ENCODE results near the gene NUBPL.

Gene NUBPL, protein sequence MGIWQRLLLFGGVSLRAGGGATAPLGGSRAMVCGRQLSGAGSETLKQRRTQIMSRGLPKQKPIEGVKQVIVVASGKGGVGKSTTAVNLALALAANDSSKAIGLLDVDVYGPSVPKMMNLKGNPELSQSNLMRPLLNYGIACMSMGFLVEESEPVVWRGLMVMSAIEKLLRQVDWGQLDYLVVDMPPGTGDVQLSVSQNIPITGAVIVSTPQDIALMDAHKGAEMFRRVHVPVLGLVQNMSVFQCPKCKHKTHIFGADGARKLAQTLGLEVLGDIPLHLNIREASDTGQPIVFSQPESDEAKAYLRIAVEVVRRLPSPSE

DNA sequence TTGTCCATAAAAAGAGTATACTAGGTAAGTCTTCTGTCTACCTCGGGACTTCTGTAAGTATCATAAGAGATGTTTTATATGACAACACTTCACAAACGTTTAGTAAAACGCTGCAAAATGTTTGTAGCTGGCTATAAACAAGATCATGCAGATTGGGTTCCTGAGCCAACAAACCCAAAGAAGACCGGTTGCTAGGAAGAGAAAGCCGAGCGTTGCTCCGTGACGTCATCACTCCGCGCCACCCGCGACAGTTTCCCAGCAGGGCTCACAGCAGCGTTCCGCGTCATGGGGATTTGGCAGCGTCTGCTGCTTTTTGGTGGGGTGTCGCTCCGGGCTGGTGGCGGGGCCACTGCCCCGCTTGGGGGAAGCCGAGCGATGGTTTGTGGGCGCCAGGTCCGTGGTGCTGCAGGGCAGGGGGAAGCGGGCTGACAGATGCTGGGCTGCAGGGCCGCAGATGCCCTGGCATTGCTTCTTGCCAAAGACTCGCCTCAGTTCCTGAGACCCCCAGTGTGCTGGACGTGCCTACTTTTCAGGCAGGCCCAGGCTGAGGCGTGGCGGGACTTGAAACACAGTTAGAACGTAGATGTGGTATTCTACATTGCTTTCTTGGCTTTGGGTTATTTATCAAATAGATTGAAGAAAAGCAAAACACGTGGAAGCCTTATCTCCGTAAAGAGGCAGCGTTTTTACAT, at the start of gene NUBPL:
Gene NUBPL, plus strand, starts transcription at position 250 of the 692 bp plus-strand sequence. Its CDS starts 36 bp downstream, at position 286.
- DNase-seq, result peak; percentile 92

DNA sequence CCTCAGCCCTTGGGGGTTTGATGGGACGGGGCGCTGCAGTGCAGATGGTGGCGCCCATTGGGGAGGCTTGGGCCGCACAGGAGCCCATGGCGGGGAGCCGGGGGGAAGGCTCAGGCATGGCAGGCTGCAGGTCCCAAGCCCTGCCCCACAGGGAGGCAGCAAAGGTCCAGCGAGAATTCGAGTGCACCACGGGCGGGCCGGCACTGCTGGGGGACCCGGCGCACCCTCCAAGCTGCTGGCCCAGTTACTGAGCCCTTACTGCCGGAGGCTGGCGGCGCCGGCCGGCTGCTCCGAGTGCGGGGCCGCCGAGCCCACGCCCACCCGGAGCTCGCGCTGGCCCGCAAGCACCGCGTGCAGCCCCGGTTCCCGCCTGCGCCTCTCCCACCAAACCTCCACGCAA, 34.1 kb upstream of the NUBPL start:
- no peak for DNase-seq

DNA sequence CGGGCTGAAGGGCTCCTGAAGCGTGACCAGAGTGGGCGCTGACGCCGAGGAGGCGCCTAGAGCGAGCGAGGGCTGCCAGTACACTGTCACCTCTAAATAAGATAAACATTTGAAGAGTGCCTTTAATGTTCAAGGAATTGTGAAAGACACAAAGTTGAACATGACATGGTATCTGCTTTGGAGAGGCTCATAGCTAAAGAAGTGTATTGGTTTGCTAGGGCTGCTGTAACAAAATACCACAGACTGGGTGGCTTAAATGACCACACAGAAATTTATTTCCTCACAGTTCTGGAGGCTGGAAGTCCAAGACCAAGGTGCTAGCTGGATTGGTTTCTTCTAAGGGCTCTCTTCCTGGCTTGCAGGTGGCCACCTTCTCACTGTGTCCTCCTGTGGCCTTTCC, 33.7 kb upstream of the NUBPL start:
- DNase-seq, result no peak

DNA sequence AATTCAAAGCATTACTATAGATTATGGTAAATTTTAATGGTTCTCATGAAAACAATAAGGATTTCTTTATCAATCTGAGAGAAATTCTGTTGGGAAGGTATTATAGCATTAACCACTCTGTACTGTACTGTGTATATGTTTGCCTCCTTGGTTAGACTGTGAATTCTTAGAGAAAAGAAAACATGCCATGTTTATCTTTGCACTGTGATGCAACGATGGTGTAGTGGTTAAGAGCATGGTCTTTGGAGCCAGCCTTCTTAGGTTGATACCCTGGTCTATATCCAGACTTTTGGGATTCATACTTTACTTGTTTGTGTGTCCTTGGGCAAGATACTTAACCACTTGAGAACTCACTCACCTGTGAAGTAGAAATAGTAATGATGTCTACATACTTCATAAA, 32.2 kb upstream of the NUBPL start:
- no peak for DNase-seq

DNA sequence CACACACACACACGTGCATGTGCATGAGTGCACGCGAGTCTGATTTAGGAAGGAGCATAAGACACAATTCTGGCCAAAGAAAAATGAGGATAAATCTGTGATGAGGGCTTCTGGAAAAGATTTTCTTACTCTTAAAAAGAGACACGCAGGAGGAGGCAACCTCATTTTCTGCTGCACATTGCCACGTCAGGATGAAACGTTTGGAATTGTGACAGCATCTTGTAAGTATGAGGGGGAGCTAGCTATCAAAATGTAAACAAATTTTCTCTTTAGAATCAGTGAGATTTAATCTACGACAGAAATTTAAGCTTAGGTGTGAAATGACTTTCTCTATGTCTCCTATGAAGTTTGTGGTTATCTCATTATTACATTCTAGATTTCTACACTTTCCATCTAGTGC, 31.1 kb upstream of the NUBPL start:
- DNase-seq, result no peak

DNA sequence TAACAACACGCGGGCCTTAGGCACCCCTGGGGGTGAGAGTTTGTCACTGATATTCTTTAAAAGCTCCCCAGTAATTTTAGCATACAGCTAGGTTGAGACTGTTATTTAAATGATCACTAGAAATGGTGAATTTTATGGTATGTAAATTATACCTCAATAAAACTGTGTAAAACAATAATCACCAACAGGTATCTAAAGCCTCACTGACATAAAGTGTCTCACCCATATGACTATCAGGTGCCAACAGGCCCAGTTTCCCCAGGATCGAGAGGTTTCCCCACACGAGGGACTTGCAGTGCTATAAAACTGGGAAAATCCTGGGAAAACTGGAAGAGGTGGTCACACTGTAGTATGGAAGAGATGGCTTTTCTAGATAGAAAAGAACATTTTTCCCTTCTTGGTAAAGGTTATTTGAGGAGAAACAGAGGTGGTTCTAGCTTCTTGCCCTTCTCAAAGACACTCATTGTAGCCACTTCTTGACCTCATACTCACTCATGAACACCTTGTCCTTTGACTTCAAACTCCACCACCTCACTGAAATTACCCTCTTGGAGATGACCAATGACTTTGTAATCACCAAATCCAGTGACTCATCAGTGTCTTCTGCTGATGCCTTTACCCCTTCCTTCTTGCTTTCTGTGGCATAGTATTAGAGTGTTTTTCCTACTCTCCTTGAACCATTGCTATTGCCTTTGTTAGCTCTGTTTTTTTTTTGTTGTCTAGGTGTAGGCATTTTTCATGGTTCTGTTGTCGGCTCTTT, 24.8 kb upstream of the NUBPL start:
- no peak for DNase-seq

DNA sequence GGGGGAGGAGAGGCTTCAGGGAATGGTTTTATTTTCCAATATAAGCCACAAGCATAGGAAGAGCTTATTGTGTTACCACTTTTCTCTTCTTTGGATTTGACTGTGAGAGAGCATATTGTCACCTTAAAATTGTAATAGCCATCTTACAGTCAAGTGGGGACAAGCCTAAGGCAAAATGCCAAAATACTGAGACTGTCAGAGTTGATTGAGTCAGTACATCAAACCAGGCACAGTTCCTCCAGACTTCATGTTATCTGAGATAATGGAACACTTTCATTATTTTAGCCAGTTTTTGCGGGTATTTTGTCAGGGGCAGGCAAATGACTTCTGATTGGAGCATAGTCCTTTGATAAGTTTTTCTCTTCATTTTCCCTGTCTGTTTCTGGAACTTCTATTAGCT, 19.5 kb upstream of the NUBPL start:
- DNase-seq, result no peak

DNA sequence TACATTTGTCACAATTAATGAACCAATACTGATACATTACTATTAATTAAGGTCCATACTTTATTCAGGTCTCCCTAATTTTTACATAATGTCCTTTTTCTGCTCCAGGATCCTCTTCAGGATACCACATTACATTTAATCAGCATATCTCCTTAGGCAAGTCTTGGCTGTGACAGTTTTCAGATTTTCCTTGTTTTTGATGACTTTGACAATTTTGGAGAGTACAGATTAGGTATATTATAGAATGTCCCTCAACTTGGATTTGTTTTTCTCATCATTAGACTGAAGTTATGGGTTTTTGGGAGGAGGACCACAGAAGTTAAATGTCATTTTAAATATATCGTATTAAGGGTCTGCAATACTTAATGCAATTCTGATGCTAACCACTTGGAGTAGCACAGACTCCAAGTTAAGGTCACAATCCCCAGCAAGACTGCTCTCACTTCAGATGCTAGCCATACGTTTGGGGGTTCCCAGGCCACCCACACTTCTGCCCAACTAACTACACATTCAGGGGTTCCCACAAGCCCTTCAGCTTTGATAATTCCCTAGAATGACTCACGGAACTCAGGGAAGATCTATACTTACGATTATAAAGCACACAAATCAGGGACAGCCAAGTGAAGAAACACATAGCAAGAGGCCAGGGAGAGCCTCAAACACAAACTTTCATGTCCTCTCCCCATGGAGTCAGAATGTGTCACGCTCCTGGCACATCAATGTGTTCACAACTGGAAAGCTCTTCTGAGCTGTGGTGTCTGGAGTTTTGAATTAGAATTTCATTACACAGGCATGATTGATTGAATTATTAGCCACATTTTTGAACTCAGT, 17.0 kb upstream of the NUBPL start:
- no peak for DNase-seq

DNA sequence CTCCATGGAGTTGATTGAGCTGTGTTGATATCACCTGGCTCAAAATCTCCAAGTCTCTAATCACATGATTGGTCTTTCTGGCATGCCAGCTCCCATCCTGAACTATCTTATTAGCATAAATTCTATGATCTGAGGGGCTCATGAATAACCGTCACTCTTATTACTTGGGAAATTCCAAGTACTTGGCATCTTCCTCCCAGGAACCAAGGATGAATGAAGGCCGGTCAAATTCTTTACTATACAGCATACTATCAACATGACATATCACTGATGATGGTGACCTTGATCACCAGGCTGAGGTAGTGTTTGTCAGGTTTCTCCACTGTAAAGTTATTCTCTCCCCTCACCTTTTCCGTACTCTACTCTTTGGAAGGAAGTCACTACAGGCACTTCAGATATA, 16.4 kb upstream of the NUBPL start:
- no peak for DNase-seq

DNA sequence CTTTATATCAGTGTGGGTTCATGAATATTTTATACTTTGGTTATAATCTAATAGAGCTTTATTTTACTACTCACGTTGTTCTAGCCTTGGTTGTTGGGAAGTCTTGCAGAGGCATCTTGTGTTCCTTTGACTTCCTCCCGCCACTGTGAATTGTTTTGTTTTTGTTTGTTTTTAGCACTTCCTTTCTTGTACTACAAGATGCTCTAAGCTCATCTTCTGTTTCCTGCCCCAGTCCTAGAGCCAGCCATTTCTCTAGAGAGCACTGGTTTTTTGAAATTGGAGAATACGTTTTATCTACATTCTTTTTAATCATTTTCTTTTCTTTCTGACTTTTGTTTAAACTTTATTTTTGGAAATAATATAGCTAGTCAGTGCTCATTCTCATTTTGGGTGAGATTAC, 15.9 kb upstream of the NUBPL start:
- DNase-seq, result no peak

DNA sequence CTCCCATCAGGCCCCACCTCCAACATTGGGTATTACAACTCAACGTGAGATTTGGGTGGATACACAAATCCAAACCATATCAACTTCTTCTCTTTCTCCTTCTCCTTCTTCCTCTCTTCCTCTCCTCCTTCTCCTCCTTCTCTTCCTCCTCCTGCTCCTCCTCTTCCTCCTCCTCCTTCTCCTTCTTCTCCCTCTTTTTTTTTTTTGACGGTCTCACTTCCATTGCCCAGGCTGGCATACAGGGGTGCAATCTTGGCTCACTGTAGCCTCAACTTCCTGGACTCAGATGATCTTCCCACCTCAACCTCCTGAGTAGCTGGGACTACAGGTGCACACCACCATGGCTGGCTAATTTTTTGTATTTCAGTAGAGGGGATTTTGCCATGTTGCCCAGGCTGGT, 11.4 kb upstream of the NUBPL start:
- DNase-seq, result no peak

DNA sequence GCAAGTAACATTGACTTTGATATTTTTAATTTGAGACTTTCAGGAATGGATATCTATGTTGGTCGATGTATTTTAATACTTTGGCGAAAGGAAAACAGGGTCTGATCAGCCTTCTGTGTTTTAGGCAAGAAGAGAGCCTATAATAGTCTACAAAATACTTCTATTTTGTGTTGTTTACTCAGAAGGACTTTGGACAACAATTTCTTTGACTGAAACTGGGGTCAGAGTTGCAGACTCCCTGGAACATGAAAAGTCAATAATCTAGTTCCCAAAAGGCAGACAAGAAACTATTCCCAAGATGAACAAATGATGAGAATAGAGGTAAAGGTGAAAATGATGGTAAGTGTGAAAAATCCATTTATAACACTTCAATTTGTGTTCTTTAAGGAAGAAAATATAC, 10.6 kb upstream of the NUBPL start:
- no peak for DNase-seq

DNA sequence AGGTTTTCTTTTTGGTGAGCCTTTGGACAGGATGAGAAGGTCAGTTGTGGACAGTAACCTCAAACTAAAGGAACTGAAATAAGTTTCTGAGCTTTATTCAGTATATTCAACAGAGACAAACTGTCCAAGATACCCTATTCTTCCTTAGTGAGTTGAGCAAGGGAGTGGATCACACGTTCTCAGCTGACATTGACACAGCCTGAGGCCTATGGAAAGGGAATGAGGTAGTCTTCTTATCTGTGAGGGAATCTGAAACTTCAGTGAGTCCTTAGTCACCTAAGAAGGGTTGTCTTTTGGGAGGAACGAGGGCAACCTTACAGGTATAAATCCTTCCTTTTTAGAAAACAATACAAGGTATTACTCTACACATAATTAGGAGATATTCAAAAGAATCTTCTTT, 5.0 kb upstream of the NUBPL start:
- DNase-seq, result no peak

DNA sequence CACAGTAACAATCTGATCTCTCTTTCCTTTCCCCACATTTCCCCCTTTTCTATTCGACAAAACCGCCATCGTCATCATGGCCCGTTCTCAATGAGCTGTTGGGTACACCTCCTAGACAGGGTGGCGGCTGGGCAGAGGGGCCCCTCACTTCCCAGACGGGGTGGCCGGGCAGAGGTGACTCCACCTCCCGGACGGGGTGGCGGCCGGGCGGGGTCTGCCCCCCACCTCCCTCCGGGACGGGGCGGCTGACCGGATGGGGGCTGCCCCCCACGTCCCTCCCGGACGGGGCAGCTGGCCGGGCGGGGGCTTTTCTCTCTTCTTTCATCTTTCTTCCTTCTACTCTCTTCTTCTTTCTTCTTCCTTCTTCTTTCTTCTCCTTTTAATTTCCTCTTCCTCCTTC, 1.3 kb upstream of the NUBPL start:
- no peak for DNase-seq

DNA sequence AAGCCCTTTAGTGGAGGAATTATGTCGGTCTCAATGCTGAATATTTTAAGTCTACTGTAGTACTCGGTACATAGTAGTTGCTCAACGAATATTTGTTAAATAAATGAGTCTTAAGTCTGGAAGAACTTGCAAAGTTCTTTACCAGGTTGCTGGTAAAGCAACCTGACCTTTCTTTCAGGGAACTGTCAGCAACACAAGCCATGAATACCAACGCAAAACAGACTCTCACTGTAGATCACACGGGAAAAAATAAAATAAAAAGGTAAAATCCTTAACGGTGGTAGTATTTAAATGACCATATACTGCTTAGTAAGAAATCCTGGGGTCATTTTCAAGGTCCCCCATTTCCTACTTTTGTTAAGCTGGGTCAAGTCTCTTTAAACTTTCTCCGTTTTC, 447 bp upstream of the NUBPL start:
- no peak for DNase-seq

DNA sequence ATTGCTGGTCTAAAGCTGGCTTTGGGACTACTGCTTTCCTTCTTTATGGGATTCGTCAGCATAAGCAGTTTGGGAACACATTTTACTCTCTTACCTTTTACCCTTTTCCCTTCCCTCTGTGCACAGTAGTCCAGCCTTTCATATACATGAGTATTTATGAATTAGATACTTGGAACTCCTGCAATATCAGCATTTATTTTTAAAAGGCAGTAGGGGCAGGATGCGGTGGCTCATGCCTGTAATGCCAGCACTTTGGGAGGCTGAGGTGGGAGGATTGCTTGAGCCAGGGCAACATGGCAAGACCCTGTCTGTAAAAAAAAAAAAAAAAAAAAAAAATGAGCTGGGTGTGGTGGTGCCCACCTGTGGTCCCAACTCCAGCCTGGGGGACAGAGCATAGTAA, 3.0 kb downstream of the NUBPL start:
- no peak for DNase-seq

DNA sequence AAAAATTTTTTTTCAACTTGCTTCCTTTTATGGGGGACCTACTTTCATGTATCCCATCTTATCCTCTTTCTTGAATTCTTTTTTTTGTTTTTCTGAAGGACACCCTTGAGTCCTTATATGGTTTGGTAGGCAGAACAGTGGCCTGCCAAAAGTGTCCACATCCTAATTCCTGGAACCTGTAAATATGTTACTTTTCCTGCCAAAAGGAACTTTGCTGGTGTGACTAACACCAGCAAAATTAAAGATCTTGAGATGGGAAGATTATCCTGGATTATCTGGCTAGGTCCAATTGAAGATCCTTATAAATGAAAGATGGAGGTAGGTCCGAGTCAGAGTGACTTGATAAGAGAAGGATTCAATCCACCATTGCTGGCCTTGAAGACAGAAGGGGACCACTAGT, 5.3 kb downstream of the NUBPL start:
- no peak for DNase-seq

DNA sequence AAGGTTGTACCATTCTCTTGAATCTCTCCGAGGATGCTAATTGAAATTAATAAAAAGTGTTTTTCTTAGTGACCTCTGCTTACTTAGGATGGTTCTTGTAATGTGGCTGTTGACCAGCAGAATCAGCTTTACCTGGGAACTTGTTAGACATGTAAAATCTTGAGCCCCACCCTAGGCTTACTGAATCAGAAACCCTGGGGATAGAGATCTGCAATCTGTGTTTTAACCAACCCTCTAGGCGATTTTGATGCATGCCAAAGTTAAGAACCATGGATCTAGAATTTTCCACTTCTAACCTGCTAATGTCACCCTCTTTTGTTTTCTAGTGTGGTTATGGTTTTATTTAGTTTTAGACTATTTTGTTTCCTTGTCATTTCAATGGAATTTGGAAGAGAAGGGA, 6.5 kb downstream of the NUBPL start:
- DNase-seq, result no peak

DNA sequence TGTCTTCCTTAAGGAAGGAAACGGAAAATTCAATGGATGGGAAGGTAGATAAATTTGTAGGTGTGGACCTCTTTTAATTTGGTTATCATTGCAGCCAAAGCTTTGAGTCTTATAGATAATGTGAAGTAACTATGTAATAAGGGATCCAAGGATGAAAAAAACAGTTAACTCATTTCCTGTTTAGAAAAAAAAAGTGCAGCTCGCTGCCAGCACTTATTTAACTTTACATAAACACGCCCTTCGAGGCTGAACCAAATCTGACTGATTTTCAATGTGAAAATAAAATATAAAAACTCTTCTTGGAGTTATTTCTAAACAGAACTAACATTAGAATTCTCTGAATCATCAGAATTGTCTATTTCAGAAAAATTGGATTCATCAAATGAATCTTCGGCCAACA, 7.0 kb downstream of the NUBPL start:
- DNase-seq, result no peak

DNA sequence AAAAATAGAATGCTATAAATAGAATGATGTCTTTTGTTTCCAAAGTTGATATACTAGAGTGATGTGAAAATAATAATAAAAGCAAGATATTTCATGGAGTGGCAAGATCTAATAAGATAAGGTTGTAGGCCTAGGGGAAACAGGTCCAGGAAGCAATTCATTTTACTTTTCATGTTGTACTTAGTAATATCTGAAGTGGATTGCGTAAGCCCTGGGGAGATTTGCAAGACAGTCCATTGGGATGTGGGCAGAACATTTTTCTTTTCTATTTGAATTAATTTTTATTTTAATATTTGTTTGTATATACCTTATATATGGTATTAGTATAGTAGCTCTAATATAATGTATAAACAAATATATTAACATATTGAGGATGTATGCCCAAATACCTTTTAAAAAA, 7.5 kb downstream of the NUBPL start:
- no peak for DNase-seq

DNA sequence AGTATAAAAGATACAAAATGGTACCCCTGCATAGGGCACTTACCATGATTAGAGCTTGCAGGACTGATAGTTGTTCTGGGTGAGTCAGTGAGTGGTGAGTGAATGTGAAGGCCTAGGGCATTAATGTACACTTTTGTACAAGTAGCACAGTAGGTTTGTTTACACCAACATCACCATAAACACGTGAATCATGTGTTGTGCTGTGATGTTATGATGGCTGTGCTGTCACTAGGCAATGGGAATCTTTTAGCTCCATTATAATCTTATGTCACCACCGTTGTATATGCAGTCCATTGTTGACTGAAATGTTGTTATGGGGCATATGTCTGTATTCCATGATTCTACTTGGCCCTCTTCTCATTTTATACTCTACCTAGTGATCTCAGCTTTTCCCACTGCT, 11.8 kb downstream of the NUBPL start:
- DNase-seq, result no peak

DNA sequence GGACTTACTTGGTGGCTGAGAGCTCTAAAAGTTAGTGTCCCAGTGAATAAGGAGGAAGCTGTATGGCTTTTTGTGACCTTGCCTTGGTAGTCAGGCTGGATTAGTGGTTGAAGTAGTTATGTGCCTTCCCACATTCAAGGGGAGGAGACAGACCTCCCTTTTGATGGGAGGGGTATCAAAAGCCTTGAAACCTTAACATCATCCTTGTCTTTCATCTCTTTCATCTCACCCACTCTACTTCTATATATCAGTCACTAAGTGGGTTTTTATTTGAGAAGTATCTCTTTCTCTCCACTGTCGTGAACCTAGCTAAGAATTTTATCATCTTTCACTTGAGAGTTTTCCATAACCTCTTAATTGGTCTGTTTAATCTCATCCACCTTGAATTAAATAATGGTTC, 15.7 kb downstream of the NUBPL start:
- DNase-seq, result no peak

DNA sequence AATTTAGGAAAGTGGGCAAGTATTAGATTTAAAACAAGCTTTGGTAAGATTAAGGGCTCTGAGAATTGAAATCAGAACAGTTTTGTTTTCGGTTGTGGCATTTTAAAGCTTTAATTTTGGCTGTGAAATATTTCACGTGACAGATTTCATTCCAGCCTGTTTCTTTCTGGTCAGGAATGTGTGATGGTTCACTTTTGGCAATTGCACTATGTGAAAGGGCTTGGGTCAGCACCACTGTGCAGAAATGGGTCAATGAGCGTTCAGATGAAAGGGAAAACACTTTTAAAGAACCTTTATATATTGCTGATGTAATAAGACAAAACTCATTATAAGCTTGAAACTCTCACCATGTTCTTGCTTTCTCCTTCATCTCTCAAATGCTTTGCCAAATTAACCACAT, 17.1 kb downstream of the NUBPL start:
- DNase-seq, result no peak

Measured in activated effector memory CD4-positive, alpha-beta T cell treated with Interleukin-2 at 50 U/mL for 16 hours (primary cell).